Stimulated activated CD4-positive, alpha-beta T cell treated with anti-CD3 and anti-CD28 coated beads, Interleukin-15, amount 100 ng/mL, for 24 hours (primary cell): ENCODE data around the gene DPP6.

Source experiments
- DNase-seq: peaks from one replicate; pipeline ENCODE4 v3.0.0-alpha.2; 2020

DPP6 gene

GRCh38 chr7:154347700-154348266 lies 295.6 kb downstream of the DPP6 start:
- no peak for DNase-seq

- DNase-seq = no peak
These were observed 298.7 kb downstream of the DPP6 start for GRCh38 chr7:154350892-154351291.

- DNase-seq = no peak
These were observed 301.2 kb downstream of the DPP6 start for GRCh38 chr7:154353355-154353767.

GRCh38 chr7:154364170-154364569 lies 312.0 kb downstream of the DPP6 start:
- DNase-seq = no peak

GRCh38 chr7:154371424-154371823 lies 319.2 kb downstream of the DPP6 start:
- no peak for DNase-seq

- no peak for DNase-seq
These were observed 319.9 kb downstream of the DPP6 start for GRCh38 chr7:154372011-154372601.

GRCh38 chr7:154373956-154374355 lies 321.8 kb downstream of the DPP6 start:
- no peak for DNase-seq

- no peak for DNase-seq
These were observed 323.8 kb downstream of the DPP6 start for GRCh38 chr7:154375956-154376355.

GRCh38 chr7:154380771-154381170 lies 328.6 kb downstream of the DPP6 start:
- no peak for DNase-seq

GRCh38 chr7:154383045-154383444 lies 330.8 kb downstream of the DPP6 start:
- DNase-seq = no peak

GRCh38 chr7:154385214-154385613 lies 333.0 kb downstream of the DPP6 start:
- DNase-seq = no peak

GRCh38 chr7:154387252-154387651 lies 335.1 kb downstream of the DPP6 start:
- no peak for DNase-seq

- DNase-seq = no peak
These were observed 336.2 kb downstream of the DPP6 start for GRCh38 chr7:154388412-154388811.

GRCh38 chr7:154388999-154389398 lies 336.8 kb downstream of the DPP6 start:
- DNase-seq = no peak

GRCh38 chr7:154390961-154391360 lies 338.8 kb downstream of the DPP6 start:
- DNase-seq = no peak

GRCh38 chr7:154394804-154395203 lies 342.6 kb downstream of the DPP6 start:
- no peak for DNase-seq

- no peak for DNase-seq
These were observed 354.1 kb downstream of the DPP6 start for GRCh38 chr7:154406312-154406711.

GRCh38 chr7:154409703-154410311 lies 357.6 kb downstream of the DPP6 start:
- DNase-seq = no peak

GRCh38 chr7:154412105-154412504 lies 359.9 kb downstream of the DPP6 start:
- DNase-seq = no peak

- DNase-seq = no peak
These were observed 363.7 kb downstream of the DPP6 start for GRCh38 chr7:154415709-154416399.

- no peak for DNase-seq
These were observed 364.5 kb downstream of the DPP6 start for GRCh38 chr7:154416714-154417113.

GRCh38 chr7:154419344-154419743 lies 367.1 kb downstream of the DPP6 start:
- no peak for DNase-seq

GRCh38 chr7:154423231-154423630 lies 371.0 kb downstream of the DPP6 start:
- no peak for DNase-seq

- DNase-seq = no peak
These were observed 372.2 kb downstream of the DPP6 start for GRCh38 chr7:154424350-154424749.
